Keratinocyte (primary cell): ENCODE results near the gene TMEM94. TPM values are rescaled to one million over a fixed set of nuclear protein-coding genes. Genes with fewer than 3 reads are reported as not detected.
A peak's percentile ranks its signal among the peaks of the same experiment; 100 is the strongest.

Source experiments
- DNase-seq: peaks from one replicate; pipeline ENCODE4 v3.0.0-alpha.2; 2011; ENCODE audit warnings: low read depth, missing footprints, low spot score
- FAIRE-seq: peaks from 2 replicates; lab custom pipeline; 2011; peaks lifted over from hg19 to GRCh38; lab: Jason Lieb, UNC
- H2AFZ ChIP-seq: 2 replicates; pipeline ENCODE4 v1.6.0; 2012; ENCODE audit warnings: low read length, control low read depth, inconsistent platforms; ENCODE audit not compliant: control insufficient read depth
- H3K27ac ChIP-seq: 2 replicates; pipeline ENCODE4 v1.5.1; 2011; ENCODE audit warnings: low read length; ENCODE audit not compliant: control insufficient read depth, insufficient read depth
- H3K27me3 ChIP-seq: 3 replicates; pipeline ENCODE4 v1.6.0; 2011; ENCODE audit warnings: low read length; ENCODE audit not compliant: control insufficient read depth, insufficient read depth; ENCODE audit errors: extremely low read depth
- H3K36me3 ChIP-seq, 2 experiments: 2 replicates in 1 of 2; 3 replicates in 1 of 2; pipeline ENCODE4 v1.5.1; 2011; ENCODE audit warnings: low read length in 2 of 2, mild to moderate bottlenecking in 1 of 2; ENCODE audit not compliant: control insufficient read depth in 2 of 2, insufficient read depth in 2 of 2; ENCODE audit errors: extremely low read depth in 1 of 2
- H3K4me1 ChIP-seq: 3 replicates; pipeline ENCODE4 v1.5.1; 2011; ENCODE audit warnings: low read length; ENCODE audit not compliant: control insufficient read depth, insufficient read depth; ENCODE audit errors: extremely low read depth
- H3K4me2 ChIP-seq: 3 replicates; pipeline ENCODE4 v1.6.0; 2011; ENCODE audit warnings: low read depth, low read length; ENCODE audit not compliant: control insufficient read depth, insufficient read depth; ENCODE audit errors: extremely low read depth
- H3K4me3 ChIP-seq, 3 experiments: fragments of 200-600 bp in 1 of 3; sonication (generic) in 1 of 3; 2 replicates in 2 of 3; 3 replicates in 1 of 3; pipeline ENCODE4 v1.5.1; 2011 to 2016; ENCODE audit warnings: low read length in 3 of 3, mild to moderate bottlenecking in 3 of 3, control low read depth in 2 of 3, inconsistent platforms in 1 of 3, low read depth in 1 of 3, mixed read lengths in 1 of 3, mixed run types in 1 of 3, moderate library complexity in 1 of 3; ENCODE audit not compliant: control insufficient read depth in 2 of 3, insufficient read depth in 2 of 3; ENCODE audit errors: extremely low read depth in 1 of 3
- H3K79me2 ChIP-seq: 2 replicates; pipeline ENCODE4 v1.6.0; 2012; ENCODE audit warnings: low read length; ENCODE audit not compliant: control insufficient read depth, insufficient read depth
- H3K9ac ChIP-seq: 3 replicates; pipeline ENCODE4 v1.6.0; 2011; ENCODE audit warnings: low read length; ENCODE audit not compliant: control insufficient read depth, insufficient read depth; ENCODE audit errors: extremely low read depth
- H3K9me1 ChIP-seq: 3 replicates; pipeline ENCODE4 v1.6.0; 2011; ENCODE audit warnings: low read length; ENCODE audit not compliant: control insufficient read depth, insufficient read depth; ENCODE audit errors: extremely low read depth
- H3K9me3 ChIP-seq: 2 replicates; pipeline ENCODE4 v1.5.1; 2012; ENCODE audit warnings: low read depth, low read length; ENCODE audit not compliant: control insufficient read depth
- H4K20me1 ChIP-seq: 3 replicates; pipeline ENCODE4 v1.6.0; 2011; ENCODE audit warnings: low read length; ENCODE audit not compliant: control insufficient read depth, insufficient read depth; ENCODE audit errors: extremely low read depth
- EZH2 ChIP-seq: IDR thresholded peaks from one replicate; pipeline ENCODE4 v1.6.1; 2012; ENCODE audit warnings: inconsistent platforms, mild to moderate bottlenecking, low read length, moderate library complexity
- dilution Hi-C: fragments of 300-500 bp; cut with MboI; formaldehyde crosslinking; loops from one replicate; pipeline ENCODE4 v1.7.0; 2020; ENCODE audit warnings: low sequenced_read_pairs; ENCODE audit not compliant: extremely low pct_ligation_motif_present
- polyA plus RNA-seq, 5 experiments: library from polyadenylated mRNA; depleted of rRNA in 3 of 5; stranded (reverse) in 3 of 5; stranded (forward) in 1 of 5; unstranded in 1 of 5; fragments of >200 nt; gene quantifications; 1 replicate in 1 of 5; 2 replicates in 3 of 5; 3 replicates in 1 of 5; pipeline versions ENCODE4 v1.2.1 to v1.2.3, GENCODE V29; 2011 to 2012; ENCODE audit warnings: missing spikeins in 2 of 5, low read depth in 1 of 5, low replicate concordance in 1 of 5
- TF ChIP-seq, protein P1 (sequence below), 3 experiments: IDR thresholded peaks in 1 of 3; conservative IDR thresholded peaks in 1 of 3; optimal IDR thresholded peaks in 1 of 3; 2 replicates in 2 of 3; 3 replicates in 1 of 3; pipeline versions ENCODE3 to v1.5.1; 2011; ENCODE audit warnings: low read length in 3 of 3, mild to moderate bottlenecking in 3 of 3, moderate library complexity in 2 of 3, control low read depth in 1 of 3, inconsistent platforms in 1 of 3; ENCODE audit not compliant: insufficient read depth in 2 of 3; ENCODE audit errors: extremely low read depth in 1 of 3

The TMEM94 gene
- polyA plus RNA-seq, 1 donor (not counting 4 experiments of a cell fraction or from before 2014, with no cell fraction given) = 13.6 TPM

DNA sequence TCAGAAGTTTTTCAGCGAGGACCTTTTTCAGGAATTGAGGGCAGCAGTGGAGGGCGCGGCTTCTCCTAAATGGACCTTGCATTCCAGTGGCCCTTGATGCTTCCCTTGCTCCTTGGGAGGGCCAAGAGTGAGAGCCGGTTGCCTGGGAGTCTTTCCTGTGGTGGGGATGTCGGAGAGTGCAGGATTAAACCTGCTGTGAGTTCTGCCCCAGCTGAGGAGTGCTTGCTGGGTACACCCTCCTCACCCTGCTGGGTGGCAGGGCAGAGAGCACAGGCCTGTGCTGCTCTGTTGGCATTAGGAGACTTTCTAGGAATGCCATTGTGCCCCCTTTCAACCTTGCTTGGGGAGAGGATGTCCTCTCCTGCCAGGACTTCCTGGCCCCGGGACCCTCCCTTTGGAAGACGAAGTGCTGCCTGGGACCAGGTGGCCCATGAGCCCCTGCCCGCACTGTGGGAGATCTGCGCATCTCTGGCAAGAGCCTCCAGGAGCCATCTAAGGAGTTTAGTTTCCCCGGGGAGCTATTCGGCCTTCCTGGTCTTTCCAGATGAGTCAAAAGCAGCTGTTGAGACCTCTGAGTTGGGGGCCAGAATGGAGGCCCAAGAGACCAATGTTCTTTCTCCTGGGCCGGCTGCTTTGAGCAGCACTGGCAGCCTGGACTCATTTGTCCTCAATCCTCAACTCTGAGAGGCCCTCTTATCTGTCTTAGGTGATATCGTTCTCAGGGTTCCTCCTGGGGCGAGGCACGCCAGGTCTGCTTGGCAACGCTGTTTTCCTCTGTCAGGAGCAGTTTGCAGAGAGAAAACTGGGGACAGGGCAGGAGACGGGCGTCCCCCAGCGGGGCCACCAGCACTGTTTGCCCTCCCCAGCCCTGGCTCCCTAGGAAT is 74.6 kb downstream of the TMEM94 start:
- H3K27me3 ChIP-seq = no peaks in the 10 kb centered on the region
- dilution Hi-C loops = no loop called here

DNA sequence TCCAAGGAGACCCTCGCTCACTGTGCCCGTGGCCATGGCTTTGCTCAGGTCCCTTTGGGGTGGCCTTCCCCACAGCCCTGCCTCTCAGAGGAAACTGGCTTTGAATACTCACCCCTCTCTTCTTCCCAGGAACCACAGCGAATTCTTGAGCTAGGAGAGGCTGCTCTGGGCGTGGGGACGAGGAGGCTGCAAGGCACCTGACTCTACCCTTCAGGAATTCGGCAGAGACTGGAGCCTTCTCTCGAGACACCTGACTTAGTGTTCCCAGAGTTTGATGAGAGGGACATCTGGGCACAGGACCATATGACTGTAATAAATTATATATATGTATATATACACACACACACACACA is 75.3 kb downstream of the TMEM94 start:
- FAIRE-seq = peak; percentile 94
- H3K4me1 ChIP-seq = peaks cover 14% of the 10 kb centered on the region
- peak overlapping the region; percentile 50 for H3K4me2 ChIP-seq
- DNase-seq = no peak
- H4K20me1 ChIP-seq = no peaks in the 10 kb centered on the region
- peak overlapping the region in 1 of 3 experiments; percentile 50 for H3K4me3 ChIP-seq
- peak overlapping the region; percentile 72 for H3K27ac ChIP-seq
- no peak for TF ChIP-seq EZH2
- TF ChIP-seq, protein P1, sequence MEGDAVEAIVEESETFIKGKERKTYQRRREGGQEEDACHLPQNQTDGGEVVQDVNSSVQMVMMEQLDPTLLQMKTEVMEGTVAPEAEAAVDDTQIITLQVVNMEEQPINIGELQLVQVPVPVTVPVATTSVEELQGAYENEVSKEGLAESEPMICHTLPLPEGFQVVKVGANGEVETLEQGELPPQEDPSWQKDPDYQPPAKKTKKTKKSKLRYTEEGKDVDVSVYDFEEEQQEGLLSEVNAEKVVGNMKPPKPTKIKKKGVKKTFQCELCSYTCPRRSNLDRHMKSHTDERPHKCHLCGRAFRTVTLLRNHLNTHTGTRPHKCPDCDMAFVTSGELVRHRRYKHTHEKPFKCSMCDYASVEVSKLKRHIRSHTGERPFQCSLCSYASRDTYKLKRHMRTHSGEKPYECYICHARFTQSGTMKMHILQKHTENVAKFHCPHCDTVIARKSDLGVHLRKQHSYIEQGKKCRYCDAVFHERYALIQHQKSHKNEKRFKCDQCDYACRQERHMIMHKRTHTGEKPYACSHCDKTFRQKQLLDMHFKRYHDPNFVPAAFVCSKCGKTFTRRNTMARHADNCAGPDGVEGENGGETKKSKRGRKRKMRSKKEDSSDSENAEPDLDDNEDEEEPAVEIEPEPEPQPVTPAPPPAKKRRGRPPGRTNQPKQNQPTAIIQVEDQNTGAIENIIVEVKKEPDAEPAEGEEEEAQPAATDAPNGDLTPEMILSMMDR (optimal IDR thresholded peaks at IDR 0.05 in 1 of 3, IDR thresholded peaks at IDR 0.05 in 1 of 3, conservative IDR thresholded peaks at IDR 0.05 in 1 of 3; ENCODE audit: extremely low read depth in 1 of 3, insufficient read depth in 2 of 3, low read length in 3 of 3) = no peak
- no peaks in the 10 kb centered on the region for H3K27me3 ChIP-seq
- H3K36me3 ChIP-seq = peaks cover 0 to 1% of the 10 kb centered on the region in 2 experiments
- no peaks in the 10 kb centered on the region for H3K9me1 ChIP-seq
- no peaks in the 10 kb centered on the region for H3K79me2 ChIP-seq
- H3K9me3 ChIP-seq = no peaks in the 10 kb centered on the region
- dilution Hi-C loops = no loop called here
- peak overlapping the region; percentile 51 for H3K9ac ChIP-seq
- H2AFZ ChIP-seq = peak overlapping the region; percentile 76

More for the DNA sequence above, 74.6 kb downstream of the TMEM94 start:
- Histone ChIP-seq H3K79me2 (no peaks in the 10 kb centered on the region), H3K9ac (peak overlapping the region; percentile 51), H2AFZ (peak overlapping the region; percentile 76), H3K9me1 (no peaks in the 10 kb centered on the region), H3K4me1 (peaks cover 20% of the 10 kb centered on the region), H3K36me3 (peaks cover 0 to 1% of the 10 kb centered on the region in 2 experiments), H3K4me2 (peak overlapping the region; percentile 50), H4K20me1 (no peaks in the 10 kb centered on the region), H3K9me3 (no peaks in the 10 kb centered on the region), H3K27ac (peak overlapping the region; percentile 72), H3K4me3 (peak overlapping the region in 1 of 3 experiments; percentile 50)
- TF ChIP-seq EZH2 = no peak
- TF ChIP-seq, protein P1 (optimal IDR thresholded peaks at IDR 0.05 in 1 of 3, IDR thresholded peaks at IDR 0.05 in 1 of 3, conservative IDR thresholded peaks at IDR 0.05 in 1 of 3; ENCODE audit: extremely low read depth in 1 of 3, insufficient read depth in 2 of 3, low read length in 3 of 3) = no peak
- FAIRE-seq = no peak
- DNase-seq = no peak
